HG03097 (cell line): ENCODE results near the gene UFL1.

Experiments used
- ATAC-seq: cut with Tn5 transposase; IDR thresholded peaks from one replicate; pipeline ENCODE4 v1.9.1; 2021; ENCODE audit not compliant: unreplicated experiment, low FRiP score

UFL1 gene

DNA sequence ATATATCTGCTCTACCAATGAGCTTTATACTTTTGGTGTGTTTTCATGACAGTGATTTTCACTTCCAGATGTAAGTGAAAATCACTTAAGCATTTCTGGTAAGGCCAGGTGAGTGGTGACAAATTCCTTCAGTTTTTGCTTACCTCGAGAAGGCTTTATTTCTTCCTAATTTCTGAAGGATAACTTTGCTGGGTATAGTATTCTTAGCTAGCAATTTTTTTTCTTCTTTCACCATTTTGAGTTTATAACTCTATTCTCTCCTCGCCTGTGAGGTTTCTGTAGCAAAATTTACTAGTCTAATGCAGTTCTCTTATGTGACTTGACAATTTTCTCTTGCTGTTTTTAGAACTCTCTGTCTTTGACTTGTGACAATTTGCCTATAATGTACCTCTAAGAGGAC, 48.4 kb downstream of the UFL1 start:
- ATAC-seq, result no peak

DNA sequence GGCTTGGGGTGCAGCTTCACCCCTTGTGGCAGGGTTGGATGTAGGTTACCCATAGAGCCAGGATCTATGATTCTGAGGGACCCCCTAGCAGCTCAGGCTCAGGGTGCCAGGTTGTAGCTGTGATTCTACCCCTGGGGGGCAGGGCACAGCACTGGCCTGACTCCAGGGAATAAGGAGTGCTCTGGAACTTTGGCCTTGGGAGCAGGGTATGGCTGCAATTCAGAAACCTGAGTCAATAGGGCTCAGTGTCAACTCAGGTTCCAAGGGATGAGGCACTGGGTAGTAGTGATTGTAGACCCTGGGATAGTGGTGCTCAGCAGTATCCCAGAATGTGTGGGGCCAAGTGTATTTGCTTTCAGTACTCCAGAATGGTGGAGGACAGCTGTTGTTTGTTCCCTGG, 49.9 kb downstream of the UFL1 start:
- ATAC-seq, result no peak

DNA sequence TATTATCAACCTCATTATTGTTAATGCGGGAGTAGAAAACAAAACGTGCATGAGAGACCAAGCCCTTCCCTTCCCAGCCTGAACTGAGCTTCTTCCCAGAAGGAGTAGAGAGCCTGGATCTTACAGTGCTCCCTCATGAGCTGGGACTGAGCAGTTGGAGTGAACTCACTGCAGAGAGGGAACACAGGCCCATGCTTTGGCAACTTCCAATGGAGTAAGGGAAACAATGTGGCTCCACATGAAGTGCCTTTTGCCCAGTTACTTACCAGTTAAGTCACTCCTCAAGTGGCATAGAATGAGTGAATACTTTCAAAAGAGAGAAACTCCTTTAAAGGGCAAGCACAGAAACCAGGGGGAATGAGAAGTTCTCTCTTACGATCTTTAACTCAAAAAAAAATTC, 53.8 kb downstream of the UFL1 start:
- no peak for ATAC-seq

DNA sequence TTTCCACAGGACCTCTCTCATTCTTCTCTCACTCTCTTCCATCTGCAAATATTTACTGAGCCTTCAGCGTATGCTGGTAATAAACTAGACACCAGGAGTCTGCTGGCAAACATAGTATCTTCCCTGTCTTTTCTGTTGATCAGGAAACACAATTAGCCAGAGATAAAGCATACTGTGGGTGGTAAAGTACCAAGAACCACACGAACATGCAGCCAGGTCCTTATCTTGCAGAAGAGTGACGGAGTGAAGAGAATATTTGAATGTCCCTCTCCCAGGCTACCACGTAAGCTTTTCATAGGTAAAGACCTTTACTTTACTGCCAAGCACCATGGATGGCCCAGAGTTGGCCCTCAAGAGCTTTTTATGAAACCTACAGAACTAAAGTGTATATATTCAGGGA, 54.6 kb downstream of the UFL1 start:
- no peak for ATAC-seq

DNA sequence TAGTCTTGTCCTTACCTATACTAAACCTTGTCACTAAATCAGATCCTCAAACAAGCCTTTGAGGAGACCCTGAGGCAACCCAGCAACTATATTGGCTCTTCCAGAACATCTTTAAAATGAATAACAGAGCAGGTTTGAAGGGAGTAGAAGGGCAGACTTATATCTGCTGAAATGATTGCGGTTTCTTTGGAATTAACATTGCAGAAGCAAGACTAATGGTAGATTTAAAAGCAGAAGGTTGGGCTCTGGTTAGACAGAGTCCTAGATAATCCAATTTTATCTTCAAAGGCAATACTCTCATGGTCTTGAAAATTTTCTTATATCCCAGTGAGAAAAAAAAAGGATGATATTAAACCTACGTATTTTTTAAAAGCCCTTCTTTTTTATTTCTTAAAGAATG, 60.4 kb downstream of the UFL1 start:
- ATAC-seq, result no peak

DNA sequence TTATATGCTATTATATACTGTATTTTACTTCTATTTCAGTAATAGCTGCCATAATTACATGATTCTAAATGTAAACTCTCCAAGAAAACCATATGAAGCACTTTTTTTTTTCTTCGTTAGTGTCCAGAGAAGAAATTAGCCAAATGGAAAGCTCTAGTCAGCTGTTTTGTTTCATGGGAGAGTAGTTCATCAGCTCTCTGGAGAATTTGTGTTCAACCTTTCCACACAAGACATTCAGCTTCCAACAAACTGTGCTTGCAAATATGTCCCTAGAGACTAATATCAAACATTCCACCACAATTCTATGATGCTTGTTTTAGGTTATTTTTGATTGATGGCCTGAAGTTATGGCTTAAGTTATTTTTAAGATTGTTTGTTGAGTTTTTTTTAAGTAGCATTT, 60.8 kb downstream of the UFL1 start:
- no peak for ATAC-seq

DNA sequence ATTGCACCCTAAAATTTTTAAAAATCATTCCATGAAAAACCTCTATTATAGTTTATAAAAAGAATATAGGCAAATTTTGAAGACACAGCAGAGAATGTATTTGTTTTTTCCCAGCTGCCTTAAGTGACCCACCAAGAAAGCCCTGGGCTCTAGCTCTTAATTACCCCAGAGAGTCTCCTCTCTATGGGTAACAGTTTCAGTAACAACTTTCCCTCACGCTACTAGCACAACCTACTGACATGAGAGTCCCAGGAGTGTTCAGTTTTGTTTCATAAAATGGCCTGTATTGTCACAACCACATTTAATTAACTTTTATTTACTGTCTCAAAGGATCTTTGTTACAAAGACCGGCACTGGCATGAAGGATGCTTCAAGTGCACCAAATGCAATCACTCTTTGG, 82.8 kb downstream of the UFL1 start:
- ATAC-seq, result no peak
